GM19193 (cell line): Measurements from ENCODE around the gene PAX2.

Experiments used
- POLR2A ChIP-seq: IDR thresholded peaks from 4 replicates; pipeline ENCODE4 v1.6.1; 2011; ENCODE audit not compliant: insufficient read depth, insufficient read length; ENCODE audit errors: extremely low read depth

The PAX2 gene

DNA sequence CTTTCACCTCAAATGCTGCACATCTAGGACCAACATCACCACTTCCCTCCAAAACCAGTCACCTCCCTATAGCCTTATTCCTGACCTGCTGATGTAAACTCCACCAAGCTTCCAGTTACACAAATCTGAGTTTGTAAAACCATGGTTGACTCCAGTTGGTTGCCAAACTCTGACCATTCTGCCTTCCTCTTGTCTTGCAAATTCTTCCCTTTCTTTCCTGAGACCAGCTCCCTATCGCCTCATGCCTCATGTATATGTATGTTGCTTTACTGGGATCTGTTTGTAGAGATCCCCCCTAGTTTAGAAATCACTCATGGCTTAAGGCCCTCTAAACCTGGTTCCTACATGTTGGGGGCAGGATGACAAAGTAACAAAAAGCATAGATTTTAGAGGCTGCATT lies 31.3 kb downstream of the PAX2 start:
- no peak for TF ChIP-seq POLR2A

DNA sequence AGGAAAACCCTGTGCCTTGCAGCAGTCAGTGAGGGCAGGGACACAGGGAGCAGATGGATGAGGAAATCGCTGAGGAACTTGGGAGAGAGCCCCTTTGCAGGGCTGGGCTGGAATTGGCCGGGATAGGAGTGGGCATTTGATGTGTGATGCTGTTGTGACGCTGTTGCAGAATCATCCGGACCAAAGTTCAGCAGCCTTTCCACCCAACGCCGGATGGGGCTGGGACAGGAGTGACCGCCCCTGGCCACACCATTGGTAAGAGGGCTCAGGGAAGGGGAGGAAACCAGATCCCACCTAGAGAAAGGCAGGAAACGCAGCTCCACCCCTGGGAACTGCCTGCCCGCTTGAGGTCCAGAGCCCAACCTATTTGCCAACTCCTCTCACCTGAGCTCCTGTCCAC lies 33.9 kb downstream of the PAX2 start:
- TF ChIP-seq POLR2A, result no peak

DNA sequence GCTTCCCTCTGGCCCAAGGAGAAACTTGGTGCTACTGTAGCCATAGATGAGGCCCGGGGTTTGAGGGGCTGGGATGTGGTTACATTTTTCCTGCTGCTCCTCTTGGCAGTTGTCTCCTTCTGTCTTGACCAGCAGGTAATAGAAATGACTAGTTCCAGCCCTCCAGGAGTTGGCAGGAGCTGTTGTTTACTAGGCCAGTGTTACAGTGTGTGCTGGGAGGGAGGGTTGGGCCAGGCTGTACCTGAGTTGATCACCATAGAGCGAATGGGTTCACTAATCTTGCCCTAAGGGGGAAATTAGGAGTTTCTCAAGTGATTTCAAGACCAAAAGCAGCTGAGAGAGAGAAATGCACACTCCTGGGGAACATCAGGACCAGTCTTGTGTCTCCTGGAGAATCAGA lies 34.9 kb downstream of the PAX2 start:
- TF ChIP-seq POLR2A, result no peak

DNA sequence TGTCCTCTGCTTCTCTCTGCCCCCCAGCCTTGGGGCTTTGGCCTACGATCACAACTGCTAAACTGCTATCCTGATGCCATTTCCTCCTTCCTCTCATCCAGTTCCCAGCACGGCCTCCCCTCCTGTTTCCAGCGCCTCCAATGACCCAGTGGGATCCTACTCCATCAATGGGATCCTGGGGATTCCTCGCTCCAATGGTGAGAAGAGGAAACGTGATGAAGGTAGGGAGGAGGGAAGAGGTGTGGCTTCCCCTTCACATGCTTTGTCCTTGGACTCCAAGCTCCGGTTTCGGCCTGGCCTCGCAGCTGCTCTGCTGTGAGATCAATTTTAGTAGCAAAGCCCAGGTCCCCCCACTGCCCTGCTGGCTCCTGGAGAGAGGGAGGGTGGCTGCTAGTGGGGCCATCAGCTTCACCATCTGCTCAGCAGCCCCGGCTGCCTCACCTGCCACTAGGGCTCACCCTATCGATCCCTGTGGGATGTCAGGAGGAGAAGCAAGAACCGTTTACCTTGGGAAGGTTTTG lies 35.8 kb downstream of the PAX2 start:
- TF ChIP-seq POLR2A, result no peak

DNA sequence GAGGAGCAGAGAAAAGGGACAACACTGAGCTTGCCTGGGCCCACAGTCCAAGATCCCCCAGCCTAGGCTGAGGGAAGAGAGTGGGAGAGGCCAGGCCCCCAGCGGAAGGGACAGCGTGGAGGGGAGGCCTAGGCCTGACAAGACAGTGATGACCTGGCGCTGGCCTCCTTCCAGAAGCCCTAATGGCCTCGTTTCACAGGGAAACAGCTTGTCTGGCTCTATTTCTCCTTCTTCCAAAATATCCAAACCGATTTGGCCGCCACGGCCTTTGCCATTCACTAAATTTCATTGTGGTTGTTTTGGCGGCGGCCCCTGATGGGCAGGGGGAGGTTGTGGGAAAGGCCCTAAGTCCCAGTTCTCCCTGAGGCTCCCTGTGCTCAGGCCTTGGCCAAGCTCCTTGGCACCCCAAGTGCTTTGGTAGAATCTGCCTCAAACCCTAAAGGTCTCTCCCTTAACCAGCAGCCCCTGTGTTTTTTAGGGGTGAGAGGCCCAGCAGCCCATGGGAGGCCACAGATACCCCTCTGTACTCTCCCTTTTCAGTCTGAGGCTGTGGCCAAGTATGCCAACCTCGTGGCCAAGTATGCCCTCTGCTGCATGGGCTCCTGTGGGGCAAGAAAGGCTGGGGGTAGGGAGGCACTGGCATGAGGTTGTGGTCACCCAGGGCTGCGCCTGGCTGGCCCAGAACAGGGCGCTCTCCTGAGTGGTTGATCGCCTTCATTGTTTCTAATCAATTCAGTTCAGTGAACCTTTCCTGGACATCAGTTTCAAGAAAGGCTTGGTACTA lies 37.3 kb downstream of the PAX2 start:
- TF ChIP-seq POLR2A, result no peak

DNA sequence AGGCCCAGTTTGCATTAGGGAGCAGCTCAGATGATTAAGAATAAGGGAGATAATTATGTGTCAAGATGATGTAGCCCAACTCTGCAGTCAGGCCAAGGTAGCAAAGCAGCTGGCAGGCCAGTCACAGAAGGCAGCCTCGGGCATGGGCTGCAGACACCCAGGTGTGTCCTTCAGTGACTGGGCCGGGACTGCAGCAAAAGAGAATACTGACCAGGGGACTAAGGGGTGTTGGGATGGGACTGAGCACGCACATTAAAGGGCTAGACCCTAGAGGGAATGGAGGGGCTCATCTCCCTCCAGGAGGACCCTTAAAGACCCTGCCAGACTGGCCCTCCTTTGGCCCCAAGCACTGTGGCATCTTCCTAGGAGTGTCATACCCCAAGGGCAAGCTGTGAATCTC lies 38.7 kb downstream of the PAX2 start:
- TF ChIP-seq POLR2A, result no peak

DNA sequence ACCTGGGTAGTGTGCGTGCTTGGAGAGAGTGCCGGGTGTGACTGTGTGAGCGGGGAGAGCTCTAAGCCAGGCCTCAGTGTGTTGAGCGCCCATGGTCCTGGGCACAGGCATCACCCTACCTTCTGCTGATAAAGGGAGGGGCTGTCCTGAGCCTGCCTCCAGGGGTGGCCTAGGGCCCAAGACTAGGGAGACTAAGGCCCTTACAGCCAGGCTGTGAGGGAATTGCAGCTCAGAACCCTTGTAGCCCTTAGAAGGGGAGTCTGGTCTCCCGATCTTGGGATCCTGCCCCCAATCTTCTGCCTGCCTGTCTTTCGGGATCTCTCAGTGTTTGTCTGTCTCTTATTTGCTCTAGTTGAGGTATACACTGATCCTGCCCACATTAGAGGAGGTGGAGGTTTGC lies 41.2 kb downstream of the PAX2 start:
- TF ChIP-seq POLR2A, result no peak

DNA sequence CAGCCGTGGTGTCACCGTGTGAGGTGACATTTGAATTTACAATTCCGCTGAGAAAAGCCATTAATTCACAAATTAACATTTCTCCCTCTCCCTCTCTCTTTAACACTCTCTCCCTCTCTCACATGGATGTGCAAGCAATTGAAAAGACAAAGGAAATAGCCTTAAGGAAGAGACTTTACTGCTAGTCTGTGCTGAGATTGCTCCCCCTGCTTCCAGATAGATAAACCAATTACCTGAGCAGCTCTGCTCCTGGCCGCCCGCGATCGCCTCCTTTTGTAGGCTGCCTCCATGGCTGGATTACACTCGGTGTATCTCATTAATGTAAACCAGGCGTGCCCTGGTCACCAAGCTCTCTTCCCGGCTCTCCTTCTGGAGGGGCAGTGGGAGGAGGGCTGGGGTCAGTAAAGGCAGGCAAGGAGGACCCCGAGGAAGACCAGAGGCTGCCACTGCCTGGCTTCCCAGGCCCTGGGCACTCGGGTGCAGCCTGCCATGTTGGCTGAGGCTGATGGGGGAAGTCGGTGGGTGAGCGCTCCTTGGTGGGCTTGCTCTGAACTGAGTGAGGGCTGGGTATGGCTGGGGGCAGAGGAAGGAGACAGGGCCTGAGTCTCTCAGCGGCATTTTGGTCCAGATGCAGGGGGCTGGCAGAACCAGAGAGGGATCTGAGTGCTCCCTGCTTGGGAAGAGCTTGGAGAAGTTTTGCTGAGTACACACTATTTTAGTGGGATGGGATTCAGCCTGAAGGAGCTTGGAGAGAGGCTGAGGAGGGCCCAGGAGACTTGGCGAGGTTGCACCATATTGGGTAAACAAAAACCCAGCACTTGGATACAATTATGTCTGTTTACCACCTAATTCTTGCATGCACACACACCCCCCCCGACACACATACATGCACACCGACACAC lies 42.9 kb downstream of the PAX2 start:
- TF ChIP-seq POLR2A, result no peak

DNA sequence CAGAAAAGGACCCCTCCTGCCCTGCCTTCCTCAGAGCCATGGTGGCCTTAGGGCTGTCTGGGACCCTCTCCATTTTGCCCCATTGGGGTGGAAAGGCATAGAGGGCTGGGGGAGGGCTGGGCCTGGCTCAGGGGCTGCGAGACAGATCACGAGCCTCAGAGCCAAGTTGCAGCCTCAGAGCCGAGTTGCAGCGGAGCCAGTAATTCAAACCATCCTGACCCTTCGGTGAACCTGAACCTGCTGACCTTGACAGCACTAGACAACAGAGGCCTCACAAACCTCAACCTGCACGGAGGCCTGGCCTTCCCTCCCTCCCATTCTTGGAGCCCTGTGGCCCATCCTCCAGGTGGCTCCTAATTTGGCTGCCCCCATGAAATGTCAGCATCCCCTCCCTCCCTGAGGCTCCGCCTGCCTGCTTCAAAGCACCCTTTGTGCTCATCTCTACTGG lies 45.4 kb downstream of the PAX2 start:
- no peak for TF ChIP-seq POLR2A

DNA sequence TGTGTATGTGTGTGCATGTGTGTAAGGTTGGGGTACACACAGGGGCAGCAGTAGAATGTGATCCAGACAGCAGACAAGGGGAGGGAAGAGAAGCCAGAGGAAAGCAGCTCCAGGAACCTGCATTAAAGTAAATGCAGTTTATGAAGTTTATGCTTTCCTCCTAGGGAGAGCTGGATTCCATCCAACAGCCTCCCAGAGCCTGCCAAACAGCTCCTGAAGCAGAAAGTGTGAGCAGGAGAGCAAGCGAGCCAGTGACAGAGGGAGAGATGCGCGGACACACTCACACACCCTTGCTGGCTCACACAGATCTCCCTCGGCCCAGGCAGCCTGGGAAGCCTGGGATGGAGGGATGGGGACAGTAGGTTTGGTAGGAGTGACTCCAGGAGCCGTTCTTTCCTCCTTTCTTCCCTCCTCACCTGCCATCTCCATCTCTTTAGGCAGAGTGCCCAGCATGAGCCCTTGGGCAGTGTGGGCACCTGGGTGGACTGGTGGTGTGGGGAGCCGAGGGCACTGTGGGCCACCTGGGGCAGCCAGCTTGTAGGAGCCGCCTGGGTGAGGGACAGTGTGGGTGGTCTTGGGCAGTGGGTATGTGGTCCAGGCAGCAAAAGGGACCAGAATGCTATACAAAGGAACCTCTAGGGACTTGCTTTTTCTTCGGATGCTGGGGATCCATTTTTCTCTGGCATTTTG lies 46.1 kb downstream of the PAX2 start:
- TF ChIP-seq POLR2A, result no peak

DNA sequence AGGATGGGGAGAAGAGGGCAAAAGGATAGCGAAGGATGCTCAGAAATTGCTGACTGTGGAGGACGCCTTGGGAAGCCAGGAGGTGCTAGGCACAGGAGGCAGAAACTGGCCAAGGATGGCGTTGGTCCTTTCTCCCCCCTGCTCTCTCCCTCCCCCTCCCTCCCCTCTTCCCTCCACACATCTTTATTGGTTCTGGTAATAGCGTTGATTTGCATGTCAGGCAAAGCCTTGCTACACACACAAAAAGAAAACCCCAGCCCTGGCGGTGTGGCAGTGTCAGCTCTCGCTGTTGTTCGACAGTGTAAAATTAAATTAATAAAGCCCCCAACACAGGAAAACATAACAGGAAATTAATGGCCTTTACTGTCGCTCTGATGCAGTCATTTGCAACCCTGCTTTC lies 47.2 kb downstream of the PAX2 start:
- no peak for TF ChIP-seq POLR2A

DNA sequence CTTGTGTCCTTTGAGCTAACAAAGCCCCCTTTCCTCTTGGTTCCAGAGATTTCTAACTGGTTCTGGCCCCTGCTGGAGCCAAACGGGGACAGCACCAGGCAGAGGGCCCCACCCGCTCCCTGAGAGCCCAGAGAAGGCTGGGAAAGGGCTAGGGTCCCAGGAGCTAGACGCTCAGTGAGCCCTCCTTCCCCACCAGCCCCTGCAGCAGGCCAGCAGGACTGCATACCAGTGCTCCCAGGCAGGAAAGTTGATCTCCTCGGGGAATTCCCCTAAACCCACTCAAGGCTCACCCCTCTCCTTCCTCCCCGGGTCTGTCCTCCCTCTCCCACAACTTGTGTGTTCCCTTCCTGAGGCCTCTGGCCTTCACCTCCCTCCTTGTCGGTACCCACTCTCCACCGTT lies 47.7 kb downstream of the PAX2 start:
- TF ChIP-seq POLR2A, result no peak

DNA sequence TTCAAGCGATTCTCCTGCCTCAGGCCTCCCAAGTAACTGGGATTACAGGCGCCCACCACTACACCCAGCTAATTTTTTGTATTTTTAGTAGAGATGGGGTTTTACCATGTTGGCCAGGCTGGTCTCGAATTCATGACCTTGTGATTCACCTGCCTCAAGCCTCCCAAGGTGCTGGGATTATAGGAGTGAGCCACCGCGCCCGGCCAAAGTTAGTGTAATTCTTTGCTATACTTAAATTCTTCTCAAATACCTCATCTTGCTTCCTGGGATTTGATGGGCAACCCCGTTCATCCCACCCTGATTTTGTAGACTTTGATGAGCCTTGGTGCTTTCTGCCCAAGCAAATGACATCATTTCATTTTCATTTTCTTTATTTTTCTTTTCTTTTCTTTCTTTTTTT lies 54.5 kb downstream of the PAX2 start:
- no peak for TF ChIP-seq POLR2A

DNA sequence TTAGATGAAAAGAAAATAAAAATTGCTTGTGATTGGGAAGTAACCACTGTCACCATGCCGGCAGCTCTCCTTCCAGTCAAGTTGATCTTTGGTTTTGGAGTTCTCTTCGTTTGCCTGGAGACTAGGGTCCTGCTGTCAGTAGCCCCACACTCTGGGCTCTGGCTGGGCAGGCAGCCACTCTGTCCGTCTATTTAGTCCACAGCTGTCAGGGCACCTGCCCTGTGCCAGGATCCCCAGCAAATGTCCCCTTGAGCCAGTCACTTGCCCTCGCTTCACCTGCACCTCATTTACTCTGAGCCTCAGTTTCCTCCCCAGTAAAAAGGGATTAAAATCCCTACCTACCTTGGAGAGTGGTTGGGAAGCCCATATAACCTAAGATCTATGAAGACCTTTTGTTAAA lies 55.5 kb downstream of the PAX2 start:
- TF ChIP-seq POLR2A, result no peak

DNA sequence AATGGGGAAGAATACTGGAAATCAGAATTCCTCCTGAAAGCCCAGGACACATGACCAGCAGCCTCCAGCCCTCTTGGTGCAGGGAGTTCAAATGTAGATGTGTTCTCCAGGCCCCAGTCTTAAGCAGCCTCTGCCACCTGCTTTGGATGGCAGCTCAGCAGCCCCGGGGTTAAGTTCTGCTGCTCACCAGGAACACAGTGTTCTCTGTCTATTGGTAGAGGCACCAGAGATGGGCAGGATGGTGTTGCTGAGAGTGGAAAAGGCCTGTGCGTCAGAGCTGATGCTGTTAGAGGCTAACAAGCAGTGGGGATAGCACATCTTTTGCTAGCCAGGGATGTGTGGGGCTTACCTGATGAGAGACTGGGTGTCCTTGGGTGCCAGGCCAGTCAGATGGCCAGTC lies 56.8 kb downstream of the PAX2 start:
- no peak for TF ChIP-seq POLR2A
